HepG2 (cell line): ENCODE measurements around the gene LSM5. TPM values are rescaled to one million over a fixed set of nuclear protein-coding genes. Genes with fewer than 3 reads are reported as not detected.

ENCODE experiments used
- ATAC-seq: fragments of 200-7000 bp; cut with Tn5 transposase; 3 replicates; pipeline ENCODE4 v1.9.1; 2020; ENCODE audit warnings: mild to moderate bottlenecking, moderate library complexity
- BruUV-seq: library from RNA; stranded (reverse); fragments of 400-500 nt; replicated peaks from 2 replicates; lab custom pipeline; 2021; lab: Mats Ljungman, UMichigan
- CTCF ChIA-PET: fragments of 300-600 bp; formaldehyde crosslinking; extraction: SDS; loops from one replicate; lab custom pipeline; 2021; ENCODE audit warnings: low total read pairs, inconsistent platforms, low intra/inter-chr PET ratio; lab: Yijun Ruan, JAX
- POLR2A ChIA-PET: fragments of 350-600 bp; sonication (Branson Sonifier 250); formaldehyde crosslinking; loops from one replicate; lab custom pipeline; 2020; ENCODE audit warnings: antibody characterized with exemption, inconsistent platforms; lab: Yijun Ruan, JAX
- DNase-seq: peaks from one replicate; pipeline ENCODE4 v3.0.0-alpha.2; 2015; ENCODE audit warnings: low spot score
- FAIRE-seq: peaks from 3 replicates; lab custom pipeline; 2011; peaks lifted over from hg19 to GRCh38; lab: Jason Lieb, UNC
- H2AFZ ChIP-seq: one replicate; pipeline ENCODE4 v1.6.1; 2011; ENCODE audit warnings: low read length, inconsistent platforms
- H3K27ac ChIP-seq: fragments of 300-600 bp; 3 replicates; pipeline ENCODE4 v1.8.0; 2011; ENCODE audit warnings: mixed run types, mild to moderate bottlenecking, mixed read lengths, low read length, inconsistent platforms; ENCODE audit not compliant: insufficient read depth; ENCODE audit errors: extremely low read length
- H3K27me3 ChIP-seq, 2 experiments: fragments of 200-600 bp in 1 of 2; 2 replicates in 1 of 2; 3 replicates in 1 of 2; pipeline versions ENCODE4 v1.6.0 to v1.8.0; 2011; ENCODE audit warnings: low read length in 2 of 2, mild to moderate bottlenecking in 2 of 2, moderate library complexity in 2 of 2, inconsistent platforms in 1 of 2; ENCODE audit not compliant: insufficient read depth in 2 of 2, control insufficient read depth in 1 of 2
- H3K36me3 ChIP-seq, 2 experiments: fragments of 200-600 bp in 1 of 2; replicated peaks in 1 of 2; 2 replicates in 1 of 2; 3 replicates in 1 of 2; pipeline versions ENCODE4 v1.5.1 to v1.8.0; 2011; ENCODE audit warnings: low read length in 2 of 2, inconsistent platforms in 1 of 2; ENCODE audit not compliant: insufficient read depth in 2 of 2, control insufficient read depth in 1 of 2
- H3K4me1 ChIP-seq: 2 replicates; pipeline ENCODE4 v1.5.1; 2012; ENCODE audit warnings: low read length, inconsistent platforms; ENCODE audit not compliant: insufficient read depth
- H3K4me2 ChIP-seq: 2 replicates; pipeline ENCODE4 v1.6.0; 2011; ENCODE audit warnings: low read depth, low read length, inconsistent platforms
- H3K4me3 ChIP-seq, 3 experiments: fragments of 200-600 bp in 1 of 3; sonication (generic), shearing (Covaris generic) in 1 of 3; replicated peaks in 1 of 3; 2 replicates each; pipeline ENCODE4 v1.5.1; 2011 to 2016; ENCODE audit warnings: low read length in 3 of 3, inconsistent platforms in 2 of 3, low read depth in 2 of 3, mild to moderate bottlenecking in 2 of 3, control low read depth in 1 of 3, mixed read lengths in 1 of 3; ENCODE audit not compliant: insufficient read depth in 1 of 3
- H3K79me2 ChIP-seq: one replicate; pipeline ENCODE4 v1.6.1; 2011; ENCODE audit warnings: low read length, inconsistent platforms; ENCODE audit not compliant: insufficient read depth
- H3K9ac ChIP-seq: 2 replicates; pipeline ENCODE4 v1.6.0; 2011; ENCODE audit warnings: mild to moderate bottlenecking, low read depth, low read length, inconsistent platforms; ENCODE audit not compliant: insufficient read depth
- H3K9me3 ChIP-seq: 2 replicates; pipeline ENCODE4 v1.5.1; 2012; ENCODE audit warnings: mild to moderate bottlenecking, low read length
- H4K20me1 ChIP-seq: 2 replicates; pipeline ENCODE4 v1.6.0; 2011; ENCODE audit warnings: inconsistent platforms, mild to moderate bottlenecking, low read length, moderate library complexity; ENCODE audit not compliant: insufficient read depth
- FOXK1 ChIP-seq: sonication (generic); formaldehyde crosslinking; IDR thresholded peaks from 2 replicates; pipeline ENCODE4 v1.4.0; 2020; ENCODE audit warnings: low read depth, missing genetic modification reagents, borderline replicate concordance
- FOXP1 ChIP-seq, 2 experiments: fragments of 450-650 bp in 1 of 2; IDR thresholded peaks; 2 replicates each; pipeline ENCODE4 v1.6.1; 2017 to 2018; ENCODE audit warnings: antibody characterized with exemption in 1 of 2
- GPN1 ChIP-seq: sonication (generic); formaldehyde crosslinking; IDR thresholded peaks from 2 replicates; pipeline ENCODE4 v1.5.1; 2020; ENCODE audit warnings: missing genetic modification reagents, borderline replicate concordance
- GTF2F1 ChIP-seq: fragments of 150-350 bp; IDR thresholded peaks from 2 replicates; pipeline ENCODE4 v1.6.1; 2014; ENCODE audit warnings: low read length
- KDM3A ChIP-seq: IDR thresholded peaks from 2 replicates; pipeline ENCODE4 v1.6.1; 2018; ENCODE audit warnings: low read depth, missing compliant biosample characterization
- NCOA5 ChIP-seq: sonication (generic); formaldehyde crosslinking; IDR thresholded peaks from 2 replicates; pipeline ENCODE4 v1.4.0; 2020; ENCODE audit warnings: missing genetic modification reagents
- NKX3-1 ChIP-seq: sonication (generic); formaldehyde crosslinking; IDR thresholded peaks from 2 replicates; pipeline ENCODE4 v1.5.0; 2020; ENCODE audit warnings: missing genetic modification reagents
- REPIN1 ChIP-seq: sonication (generic); formaldehyde crosslinking; IDR thresholded peaks from 2 replicates; pipeline ENCODE4 v1.8.0; 2022; ENCODE audit warnings: missing genetic modification reagents, low read depth, mild to moderate bottlenecking, borderline replicate concordance
- SRSF9 ChIP-seq: fragments of 200-400 bp; formaldehyde crosslinking; IDR thresholded peaks from 2 replicates; pipeline ENCODE4 v1.6.1; 2018; ENCODE audit warnings: borderline replicate concordance, mild to moderate bottlenecking, low read depth, low read length; ENCODE audit not compliant: insufficient read depth, poor library complexity, severe bottlenecking
- TSC22D2 ChIP-seq: sonication (generic); formaldehyde crosslinking; IDR thresholded peaks from 2 replicates; pipeline ENCODE4 v1.5.1; 2020; ENCODE audit warnings: missing genetic modification reagents, mild to moderate bottlenecking, borderline replicate concordance
- XBP1 ChIP-seq: sonication (generic); formaldehyde crosslinking; IDR thresholded peaks from 2 replicates; pipeline ENCODE4 v1.5.0; 2020; ENCODE audit warnings: missing genetic modification reagents
- ZNF382 ChIP-seq: sonication (generic); formaldehyde crosslinking; IDR thresholded peaks from 2 replicates; pipeline ENCODE4 v1.5.0; 2020; ENCODE audit warnings: missing genetic modification reagents, mild to moderate bottlenecking, borderline replicate concordance
- ZNF547 ChIP-seq: sonication (generic); formaldehyde crosslinking; IDR thresholded peaks from 2 replicates; pipeline ENCODE4 v1.5.1; 2020; ENCODE audit warnings: mild to moderate bottlenecking, missing genetic modification reagents
- ZNF577 ChIP-seq: sonication (generic); formaldehyde crosslinking; IDR thresholded peaks from 2 replicates; pipeline ENCODE4 v1.4.0; 2020; ENCODE audit warnings: mild to moderate bottlenecking, low read depth, missing genetic modification reagents, borderline replicate concordance
- ZNF749 ChIP-seq: sonication (generic); formaldehyde crosslinking; IDR thresholded peaks from 2 replicates; pipeline ENCODE4 v1.8.0; 2022; ENCODE audit warnings: mild to moderate bottlenecking, missing genetic modification reagents, moderate library complexity, borderline replicate concordance
- in situ Hi-C: cut with HindIII; loops from 2 replicates; pipeline ENCODE4 v1.10.0; 2017; ENCODE audit warnings: low pct_unique_long_range_greater_than_20kb; ENCODE audit not compliant: extremely low pct_ligation_motif_present
- intact Hi-C: fragments of 100-400 bp; cut with micrococcal nuclease; formaldehyde crosslinking; loops from one replicate; pipeline ENCODE4 v1.10.0; 2022; ENCODE audit not compliant: unreplicated experiment
- polyA plus RNA-seq, 8 experiments: library from polyadenylated mRNA; depleted of rRNA in 3 of 8; stranded (reverse) in 7 of 8; unstranded in 1 of 8; fragments of >200 nt; fragmentation: Illumina TruSeq in 4 of 8; extraction: Trizol in 4 of 8; gene quantifications; 2 replicates each; pipeline versions ENCODE4 v1.2.1 to v1.2.3, GENCODE V29; 2011 to 2016; ENCODE audit warnings: low read depth in 4 of 8, missing spikeins in 1 of 8, mixed read lengths in 1 of 8; ENCODE audit not compliant: insufficient read depth in 1 of 8
- total RNA-seq, 5 experiments: library from RNA; depleted of rRNA; stranded (reverse); fragments of >200 nt; fragmentation: Illumina TruSeq; extraction: Trizol; gene quantifications; 2 replicates each; pipeline ENCODE4 v1.2.3, GENCODE V29; 2016; ENCODE audit warnings: low read depth in 1 of 5
- TF ChIP-seq, protein P1 (sequence below): sonication (generic); formaldehyde crosslinking; IDR thresholded peaks from 2 replicates; pipeline ENCODE4 v1.8.0; 2022; ENCODE audit warnings: missing genetic modification reagents, mild to moderate bottlenecking, moderate library complexity, borderline replicate concordance
- TF ChIP-seq, protein P2 (sequence below): sonication (generic); formaldehyde crosslinking; IDR thresholded peaks from 2 replicates; pipeline ENCODE4 v1.5.0; 2020; ENCODE audit warnings: mild to moderate bottlenecking, missing genetic modification reagents
- TF ChIP-seq, protein P3 (sequence below): fragments of 450-650 bp; IDR thresholded peaks from 2 replicates; pipeline ENCODE4 v1.6.1; 2017

Gene LSM5
- total and polyA plus RNA-seq, 2 of the 13 experiments (the other 11 are each of a cell fraction or from before 2014, with no cell fraction given) = 30.3 to 183 TPM

DNA sequence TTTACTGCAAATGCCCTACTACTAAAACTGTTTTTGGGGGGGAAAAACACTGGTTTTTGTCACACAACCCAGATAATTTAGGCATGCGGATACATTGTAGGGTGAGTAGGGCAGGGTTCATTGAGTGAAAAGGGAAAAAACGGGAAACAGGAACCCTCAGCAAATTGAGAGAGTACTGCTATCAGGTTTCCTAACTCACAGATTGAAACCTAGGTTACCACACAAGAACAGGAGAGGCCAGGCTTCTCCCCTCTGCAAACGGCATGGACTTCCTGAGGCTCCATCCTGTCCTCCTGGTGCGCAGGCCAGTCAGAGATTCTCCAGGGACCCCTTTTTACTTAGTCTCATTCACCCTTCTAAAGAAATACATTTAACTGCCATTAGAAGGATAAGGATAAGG, 35.7 kb upstream of the LSM5 start (continued):
- TF ChIP-seq ZNF547 (CRISPR knock-in tag) (no peak), ZNF382 (CRISPR knock-in tag) (no peak), XBP1 (CRISPR knock-in tag) (no peak), FOXP1 (IDR thresholded peaks at IDR 0.05) (no peak), FOXP1 (CRISPR knock-in tag; IDR thresholded peaks at IDR 0.05) (no peak), NKX3-1 (no peak), REPIN1 (CRISPR knock-in tag) (no peak), GPN1 (no peak), FOXK1 (no peak), SRSF9 (no peak)
- TF ChIP-seq, protein P1, sequence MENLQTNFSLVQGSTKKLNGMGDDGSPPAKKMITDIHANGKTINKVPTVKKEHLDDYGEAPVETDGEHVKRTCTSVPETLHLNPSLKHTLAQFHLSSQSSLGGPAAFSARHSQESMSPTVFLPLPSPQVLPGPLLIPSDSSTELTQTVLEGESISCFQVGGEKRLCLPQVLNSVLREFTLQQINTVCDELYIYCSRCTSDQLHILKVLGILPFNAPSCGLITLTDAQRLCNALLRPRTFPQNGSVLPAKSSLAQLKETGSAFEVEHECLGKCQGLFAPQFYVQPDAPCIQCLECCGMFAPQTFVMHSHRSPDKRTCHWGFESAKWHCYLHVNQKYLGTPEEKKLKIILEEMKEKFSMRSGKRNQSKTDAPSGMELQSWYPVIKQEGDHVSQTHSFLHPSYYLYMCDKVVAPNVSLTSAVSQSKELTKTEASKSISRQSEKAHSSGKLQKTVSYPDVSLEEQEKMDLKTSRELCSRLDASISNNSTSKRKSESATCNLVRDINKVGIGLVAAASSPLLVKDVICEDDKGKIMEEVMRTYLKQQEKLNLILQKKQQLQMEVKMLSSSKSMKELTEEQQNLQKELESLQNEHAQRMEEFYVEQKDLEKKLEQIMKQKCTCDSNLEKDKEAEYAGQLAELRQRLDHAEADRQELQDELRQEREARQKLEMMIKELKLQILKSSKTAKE (CRISPR knock-in tag) = no peak

DNA sequence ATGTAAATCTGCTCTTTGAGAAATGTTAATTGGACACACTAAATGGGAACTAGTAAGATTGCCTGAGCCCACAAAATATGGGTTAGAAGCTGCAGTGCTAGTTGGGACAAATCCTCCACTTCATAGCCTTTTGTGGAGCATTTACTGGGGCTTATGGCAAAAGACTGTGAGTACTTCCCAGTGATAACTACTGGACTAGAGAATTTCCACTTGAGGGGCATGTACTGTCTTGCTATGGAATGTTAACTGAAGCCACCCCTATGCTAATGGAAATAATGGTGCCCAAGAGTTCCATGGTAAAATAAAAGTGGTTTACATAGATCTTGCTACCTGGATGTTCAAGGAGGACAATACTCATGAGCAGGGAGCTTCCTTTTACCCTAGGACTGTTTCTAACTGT, 34.5 kb upstream of the LSM5 start:
- Histone ChIP-seq H3K27ac (no peak overlapping the region), H3K9me3 (peaks cover 14% of the 10 kb centered on the region), H3K79me2 (peaks cover 35% of the 10 kb centered on the region), H3K9ac (no peak overlapping the region), H3K4me1 (no peaks in the 10 kb centered on the region), H3K4me2 (no peak overlapping the region), H3K27me3 (no peaks in the 10 kb centered on the region), H4K20me1 (peaks cover 2% of the 10 kb centered on the region; the same call in 1 of the 2 replicates), H2AFZ (no peak overlapping the region), H3K4me3 (no peak overlapping the region), H3K36me3 (peaks cover 2 to 3% of the 10 kb centered on the region in 2 experiments; a peak in 3 of 5 replicates)
- no peak for DNase-seq
- no peak for ATAC-seq
- intact Hi-C loops = no loop called here
- in situ Hi-C loops = no loop called here
- no TSS peak for BruUV-seq
- FAIRE-seq = no peak
- POLR2A ChIA-PET = no interaction called here
- CTCF ChIA-PET = no interaction called here
- TF ChIP-seq TSC22D2 = no peak
- TF ChIP-seq KDM3A (CRISPR knock-in tag) = no peak
- TF ChIP-seq, protein P2, sequence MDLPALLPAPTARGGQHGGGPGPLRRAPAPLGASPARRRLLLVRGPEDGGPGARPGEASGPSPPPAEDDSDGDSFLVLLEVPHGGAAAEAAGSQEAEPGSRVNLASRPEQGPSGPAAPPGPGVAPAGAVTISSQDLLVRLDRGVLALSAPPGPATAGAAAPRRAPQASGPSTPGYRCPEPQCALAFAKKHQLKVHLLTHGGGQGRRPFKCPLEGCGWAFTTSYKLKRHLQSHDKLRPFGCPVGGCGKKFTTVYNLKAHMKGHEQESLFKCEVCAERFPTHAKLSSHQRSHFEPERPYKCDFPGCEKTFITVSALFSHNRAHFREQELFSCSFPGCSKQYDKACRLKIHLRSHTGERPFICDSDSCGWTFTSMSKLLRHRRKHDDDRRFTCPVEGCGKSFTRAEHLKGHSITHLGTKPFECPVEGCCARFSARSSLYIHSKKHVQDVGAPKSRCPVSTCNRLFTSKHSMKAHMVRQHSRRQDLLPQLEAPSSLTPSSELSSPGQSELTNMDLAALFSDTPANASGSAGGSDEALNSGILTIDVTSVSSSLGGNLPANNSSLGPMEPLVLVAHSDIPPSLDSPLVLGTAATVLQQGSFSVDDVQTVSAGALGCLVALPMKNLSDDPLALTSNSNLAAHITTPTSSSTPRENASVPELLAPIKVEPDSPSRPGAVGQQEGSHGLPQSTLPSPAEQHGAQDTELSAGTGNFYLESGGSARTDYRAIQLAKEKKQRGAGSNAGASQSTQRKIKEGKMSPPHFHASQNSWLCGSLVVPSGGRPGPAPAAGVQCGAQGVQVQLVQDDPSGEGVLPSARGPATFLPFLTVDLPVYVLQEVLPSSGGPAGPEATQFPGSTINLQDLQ (CRISPR knock-in tag) = no peak
- TF ChIP-seq NCOA5 (CRISPR knock-in tag) = no peak
- no peak for TF ChIP-seq ZNF577 (CRISPR knock-in tag)
- TF ChIP-seq ZNF749 (CRISPR knock-in tag) = no peak
- TF ChIP-seq, protein P3, sequence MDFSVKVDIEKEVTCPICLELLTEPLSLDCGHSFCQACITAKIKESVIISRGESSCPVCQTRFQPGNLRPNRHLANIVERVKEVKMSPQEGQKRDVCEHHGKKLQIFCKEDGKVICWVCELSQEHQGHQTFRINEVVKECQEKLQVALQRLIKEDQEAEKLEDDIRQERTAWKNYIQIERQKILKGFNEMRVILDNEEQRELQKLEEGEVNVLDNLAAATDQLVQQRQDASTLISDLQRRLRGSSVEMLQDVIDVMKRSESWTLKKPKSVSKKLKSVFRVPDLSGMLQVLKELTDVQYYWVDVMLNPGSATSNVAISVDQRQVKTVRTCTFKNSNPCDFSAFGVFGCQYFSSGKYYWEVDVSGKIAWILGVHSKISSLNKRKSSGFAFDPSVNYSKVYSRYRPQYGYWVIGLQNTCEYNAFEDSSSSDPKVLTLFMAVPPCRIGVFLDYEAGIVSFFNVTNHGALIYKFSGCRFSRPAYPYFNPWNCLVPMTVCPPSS = no peak
- TF ChIP-seq GTF2F1 = no peak
